GM06990 (cell line): ENCODE results near the gene VIM.

Experiments used
- DNase-seq: peaks from one replicate; pipeline ENCODE4 v3.0.0-alpha.2; 2011; ENCODE audit not compliant: insufficient read length; ENCODE audit errors: extremely low read depth
- H3K27me3 ChIP-seq: replicated peaks from 2 replicates; pipeline ENCODE4 v1.6.0; 2011; ENCODE audit warnings: low read length; ENCODE audit not compliant: control insufficient read depth, insufficient read depth
- H3K36me3 ChIP-seq: 2 replicates; pipeline ENCODE4 v1.5.1; 2011; ENCODE audit warnings: low read length; ENCODE audit not compliant: control insufficient read depth, insufficient read depth
- H3K4me3 ChIP-seq: replicated peaks from 2 replicates; pipeline ENCODE4 v1.5.1; 2011; ENCODE audit warnings: low read depth, mild to moderate bottlenecking, control low read depth, low read length
- TF ChIP-seq, protein P1 (sequence below): IDR thresholded peaks from 2 replicates; pipeline ENCODE4 v1.5.1; 2011; ENCODE audit warnings: low read length, control low read depth, mild to moderate bottlenecking, inconsistent platforms; ENCODE audit not compliant: insufficient read depth, poor library complexity, severe bottlenecking

VIM gene

GRCh38 chr10:17216217-17216900, 11.7 kb upstream of the VIM start:
- Histone ChIP-seq H3K27me3 (no peaks in the 10 kb centered on the region), H3K36me3 (no peaks in the 10 kb centered on the region), H3K4me3 (no peak overlapping the region)
- DNase-seq: peak; percentile 78
- TF ChIP-seq, protein P1, sequence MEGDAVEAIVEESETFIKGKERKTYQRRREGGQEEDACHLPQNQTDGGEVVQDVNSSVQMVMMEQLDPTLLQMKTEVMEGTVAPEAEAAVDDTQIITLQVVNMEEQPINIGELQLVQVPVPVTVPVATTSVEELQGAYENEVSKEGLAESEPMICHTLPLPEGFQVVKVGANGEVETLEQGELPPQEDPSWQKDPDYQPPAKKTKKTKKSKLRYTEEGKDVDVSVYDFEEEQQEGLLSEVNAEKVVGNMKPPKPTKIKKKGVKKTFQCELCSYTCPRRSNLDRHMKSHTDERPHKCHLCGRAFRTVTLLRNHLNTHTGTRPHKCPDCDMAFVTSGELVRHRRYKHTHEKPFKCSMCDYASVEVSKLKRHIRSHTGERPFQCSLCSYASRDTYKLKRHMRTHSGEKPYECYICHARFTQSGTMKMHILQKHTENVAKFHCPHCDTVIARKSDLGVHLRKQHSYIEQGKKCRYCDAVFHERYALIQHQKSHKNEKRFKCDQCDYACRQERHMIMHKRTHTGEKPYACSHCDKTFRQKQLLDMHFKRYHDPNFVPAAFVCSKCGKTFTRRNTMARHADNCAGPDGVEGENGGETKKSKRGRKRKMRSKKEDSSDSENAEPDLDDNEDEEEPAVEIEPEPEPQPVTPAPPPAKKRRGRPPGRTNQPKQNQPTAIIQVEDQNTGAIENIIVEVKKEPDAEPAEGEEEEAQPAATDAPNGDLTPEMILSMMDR: no peak

DNA sequence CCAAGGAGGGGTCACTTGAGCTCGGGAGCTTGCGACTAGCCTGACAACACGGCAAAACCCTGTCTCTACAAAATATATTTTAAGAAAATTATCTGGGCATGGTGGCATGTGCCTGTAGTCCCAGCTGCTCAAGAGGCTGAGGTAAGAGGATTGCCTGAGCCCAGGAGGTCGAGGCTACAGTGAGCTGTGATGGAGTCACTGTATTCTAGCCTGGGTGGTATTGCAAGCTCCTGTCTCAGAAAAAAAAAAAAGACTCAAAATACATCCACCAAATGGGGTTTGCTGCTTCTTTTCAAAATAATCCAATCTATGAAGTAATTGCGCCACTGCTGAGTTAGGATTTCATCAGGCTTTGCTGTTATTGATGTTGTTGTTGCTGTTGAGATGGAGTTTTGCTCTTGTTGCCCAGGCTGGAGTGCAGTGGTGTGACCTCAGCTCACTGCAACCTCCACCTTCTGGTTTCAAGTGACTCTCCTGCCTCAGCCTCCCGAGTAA, 11.1 kb upstream of the VIM start:
- TF ChIP-seq, protein P1: no peak
- DNase-seq: no peak
- H3K4me3 ChIP-seq: no peak overlapping the region
- no peaks in the 10 kb centered on the region for H3K36me3 ChIP-seq
- no peaks in the 10 kb centered on the region for H3K27me3 ChIP-seq

- no peak for DNase-seq
- TF ChIP-seq, protein P1: no peak
- no peaks in the 10 kb centered on the region for H3K36me3 ChIP-seq
- no peaks in the 10 kb centered on the region for H3K27me3 ChIP-seq
- no peak overlapping the region for H3K4me3 ChIP-seq
These were observed 10.3 kb upstream of the VIM start for GRCh38 chr10:17217631-17218232.

GRCh38 chr10:17219024-17219423, 9.0 kb upstream of the VIM start:
- H3K27me3 ChIP-seq: no peaks in the 10 kb centered on the region
- H3K36me3 ChIP-seq: no peaks in the 10 kb centered on the region
- no peak for DNase-seq
- TF ChIP-seq, protein P1: no peak
- H3K4me3 ChIP-seq: no peak overlapping the region

DNA sequence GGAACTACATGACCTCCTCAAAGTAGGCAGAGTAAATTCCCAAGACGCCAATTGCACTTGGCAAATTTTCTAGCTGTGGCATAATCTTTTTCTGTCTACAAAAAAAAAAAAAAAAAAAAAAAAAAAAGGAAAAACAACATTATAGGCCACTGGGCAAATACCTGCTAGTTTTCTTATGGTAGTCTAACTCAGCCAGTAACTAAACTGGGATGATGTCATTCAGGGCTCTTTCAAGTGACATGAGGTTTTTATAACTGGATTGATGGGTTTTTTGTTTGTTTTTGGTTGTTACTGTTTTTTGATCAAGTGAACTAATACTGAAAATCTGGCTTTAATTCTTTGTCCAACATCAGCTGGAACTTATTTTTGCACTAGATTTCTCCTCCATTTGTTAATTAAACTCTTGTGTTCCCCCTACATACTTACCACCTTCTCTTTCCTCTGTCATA, 7.4 kb upstream of the VIM start:
- DNase-seq: no peak
- Histone ChIP-seq H3K27me3 (no peaks in the 10 kb centered on the region), H3K4me3 (no peak overlapping the region), H3K36me3 (no peaks in the 10 kb centered on the region)
- TF ChIP-seq, protein P1: no peak
